Measurements from ENCODE around the gene EYA2.

EYA2 gene

GRCh38 chr20:47117773-47118172 lies 223.1 kb downstream of the EYA2 start:
- CTCF ChIA-PET, result interaction anchor here (1.1 kb wide), 1 partner anchor 360 kb away, joined by 3 read pairs; no protein-coding TSS in a partner anchor
- POLR2A ChIA-PET, result no interaction called here
- no peak overlapping the region for H3K4me3 ChIP-seq (ENCODE audit: low read depth, low read length)
- no peak for TF ChIP-seq CTCF (IDR thresholded peaks at IDR 0.05; ENCODE audit: insufficient read depth, low read length, missing control alignments)
- no peak for DNase-seq (ENCODE audit: low read depth, low spot score)

GRCh38 chr20:47118206-47118605 lies 223.6 kb downstream of the EYA2 start:
- ChIA-PET CTCF (interaction anchor here (1.0 to 1.1 kb wide), 2 partner anchors 9 to 360 kb away, joined by 3 read pairs; no protein-coding TSS in a partner anchor), POLR2A (no interaction called here)
- H3K4me3 ChIP-seq (ENCODE audit: low read depth, low read length), result no peak overlapping the region
- DNase-seq (ENCODE audit: low read depth, low spot score), result no peak
- no peak for TF ChIP-seq CTCF (IDR thresholded peaks at IDR 0.05; ENCODE audit: insufficient read depth, low read length, missing control alignments)

- no peak overlapping the region for H3K4me3 ChIP-seq (ENCODE audit: low read depth, low read length)
- no peak for TF ChIP-seq CTCF (IDR thresholded peaks at IDR 0.05; ENCODE audit: insufficient read depth, low read length, missing control alignments)
- no peak for DNase-seq (ENCODE audit: low read depth, low spot score)
- ChIA-PET CTCF (interaction anchor here (1.0 to 1.1 kb wide), 2 partner anchors 10 to 361 kb away, joined by 3 read pairs; no protein-coding TSS in a partner anchor), POLR2A (no interaction called here)
These were observed 224.0 kb downstream of the EYA2 start for GRCh38 chr20:47118641-47119040.

GRCh38 chr20:47120346-47120936 lies 225.8 kb downstream of the EYA2 start:
- ChIA-PET POLR2A (no interaction called here), CTCF (no interaction called here)
- no peak for DNase-seq (ENCODE audit: low read depth, low spot score)
- TF ChIP-seq CTCF (IDR thresholded peaks at IDR 0.05; ENCODE audit: insufficient read depth, low read length, missing control alignments), result no peak
- no peak overlapping the region for H3K4me3 ChIP-seq (ENCODE audit: low read depth, low read length)

GRCh38 chr20:47122560-47122959 lies 227.9 kb downstream of the EYA2 start:
- no peak for TF ChIP-seq CTCF (IDR thresholded peaks at IDR 0.05; ENCODE audit: insufficient read depth, low read length, missing control alignments)
- CTCF ChIA-PET, result interaction anchor here (0.7 to 1.5 kb wide), 3 partner anchors 8 to 370 kb away, joined by 3 to 4 read pairs (median 3); no protein-coding TSS in a partner anchor
- POLR2A ChIA-PET, result no interaction called here
- no peak overlapping the region for H3K4me3 ChIP-seq (ENCODE audit: low read depth, low read length)
- no peak for DNase-seq (ENCODE audit: low read depth, low spot score)

GRCh38 chr20:47124181-47124717 lies 229.6 kb downstream of the EYA2 start:
- CTCF ChIA-PET, result interaction anchor here (1.1 kb wide), 1 partner anchor 19 kb away, joined by 4 read pairs; no protein-coding TSS in a partner anchor
- no peak overlapping the region for H3K4me3 ChIP-seq (ENCODE audit: low read depth, low read length)
- POLR2A ChIA-PET, result interaction anchor here (1.0 kb wide), 1 partner anchor 10 kb away, joined by 3 read pairs; no protein-coding TSS in a partner anchor
- TF ChIP-seq CTCF (IDR thresholded peaks at IDR 0.05; ENCODE audit: insufficient read depth, low read length, missing control alignments), result no peak
- DNase-seq (ENCODE audit: low read depth, low spot score), result no peak

All from AG04449 (cell line).